Dendritic cell treated with granulocyte-macrophage colony-stimulating factor and Interleukin-4, amounts not matched to agents 40 ng/mL and 50 ng/mL, for 4 days (primary cell): ENCODE results near the gene AGTRAP.
A peak's percentile ranks its signal among the peaks of the same experiment; 100 is the strongest.

Experiments
- H3K27ac Mint-ChIP-seq: one replicate; pipeline ENCODE4 v1.8.0; 2022; ENCODE audit warnings: mild to moderate bottlenecking, mixed read lengths
- H3K27me3 Mint-ChIP-seq: one replicate; pipeline ENCODE4 v1.8.0; 2022; ENCODE audit warnings: mild to moderate bottlenecking, mixed read lengths
- H3K36me3 Mint-ChIP-seq: one replicate; pipeline ENCODE4 v1.8.0; 2022; ENCODE audit warnings: low read depth, mixed read lengths
- H3K4me1 Mint-ChIP-seq: one replicate; pipeline ENCODE4 v1.8.0; 2022; ENCODE audit warnings: low read depth, mixed read lengths
- H3K4me3 Mint-ChIP-seq: one replicate; pipeline ENCODE4 v1.8.0; 2022; ENCODE audit warnings: mild to moderate bottlenecking, moderate library complexity, mixed read lengths
- H3K9me3 Mint-ChIP-seq: one replicate; pipeline ENCODE4 v1.8.0; 2022; ENCODE audit warnings: mixed read lengths
- intact Hi-C: fragments of 100-400 bp; cut with micrococcal nuclease; formaldehyde crosslinking; loops from one replicate; pipeline ENCODE4 v1.15.0; 2022

Gene AGTRAP

DNA sequence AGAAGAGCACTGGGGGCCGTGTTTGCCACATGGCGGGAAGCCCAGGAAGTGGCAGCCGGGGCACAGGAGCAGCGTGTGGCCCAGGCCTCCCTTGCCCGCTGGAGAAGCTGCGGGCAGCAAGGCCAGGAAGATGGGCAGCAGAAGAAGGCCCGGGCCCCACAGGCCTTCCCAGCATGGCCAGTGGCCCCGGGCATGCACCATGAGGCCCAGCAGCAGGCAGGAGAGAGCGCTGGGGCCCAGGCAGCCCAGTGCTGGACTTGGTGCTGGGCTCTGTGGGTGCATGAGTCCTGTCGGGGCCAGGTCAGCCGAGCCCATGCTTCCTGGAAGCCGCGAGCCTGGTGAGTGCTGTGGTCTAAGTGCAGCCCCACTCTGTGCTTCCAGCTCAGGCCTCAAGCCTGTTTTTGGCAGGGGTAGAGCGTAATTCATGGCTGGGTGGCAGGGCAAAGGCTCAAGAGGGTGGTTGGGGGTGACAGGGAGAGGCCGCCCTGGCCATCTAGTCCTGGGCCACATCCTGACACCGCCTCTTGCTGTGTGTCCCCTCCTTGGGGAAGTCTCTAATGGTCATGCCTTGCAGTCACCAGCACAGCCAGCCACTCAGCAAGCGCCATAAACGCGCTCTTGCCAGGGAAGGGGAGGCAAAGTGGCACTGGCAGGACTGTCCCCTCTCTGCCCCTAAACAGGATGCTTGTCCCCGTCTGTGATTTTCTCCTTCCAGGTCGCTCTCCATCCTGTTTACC is 48.5 kb downstream of the AGTRAP start:
- H3K9me3 Mint-ChIP-seq = no peaks in the 10 kb centered on the region

DNA sequence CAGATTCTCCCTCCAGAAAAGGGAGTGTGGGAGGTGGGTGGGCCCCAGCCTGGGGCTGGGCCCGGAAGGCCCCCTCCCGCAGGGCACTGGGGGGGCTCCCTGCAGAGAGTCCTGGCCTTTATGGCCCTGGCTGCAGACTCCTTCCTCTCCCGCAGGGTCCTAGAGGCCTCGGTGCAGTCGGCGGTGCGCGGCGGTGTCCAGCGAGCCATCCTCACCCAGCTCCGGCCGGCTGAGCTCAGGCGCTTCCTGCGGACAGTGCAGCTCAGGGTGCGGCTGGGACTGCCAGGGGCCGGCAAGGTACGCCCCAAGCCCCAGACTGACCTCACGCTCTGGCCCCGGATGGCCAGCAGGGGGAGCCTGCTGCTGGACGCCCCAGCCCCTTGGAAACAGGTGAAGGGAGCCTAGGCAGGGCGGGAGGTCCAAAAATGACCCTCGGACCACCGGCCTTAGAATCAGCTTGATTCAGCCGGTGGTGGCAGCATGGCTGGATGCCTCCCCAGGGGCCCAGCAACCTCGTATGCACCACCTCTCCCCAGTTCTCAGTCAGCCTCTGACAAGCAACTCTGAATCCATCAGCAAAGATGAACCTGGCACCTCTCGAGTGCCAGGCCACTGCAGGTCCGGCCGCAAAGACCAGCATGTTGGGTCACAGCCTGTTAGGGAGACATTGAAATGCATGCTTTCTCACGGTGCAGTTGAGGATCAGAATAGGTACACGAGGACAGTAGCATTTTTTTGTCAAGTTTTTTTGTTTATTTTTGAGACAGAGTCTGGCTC is 49.2 kb downstream of the AGTRAP start:
- no peaks in the 10 kb centered on the region for H3K9me3 Mint-ChIP-seq
- peak overlapping the region; percentile 59 for H3K4me3 Mint-ChIP-seq
- peaks cover 6% of the 10 kb centered on the region for H3K27me3 Mint-ChIP-seq
- H3K27ac Mint-ChIP-seq = peak overlapping the region; percentile 68
- H3K36me3 Mint-ChIP-seq = peaks cover 24% of the 10 kb centered on the region
- peaks cover 46% of the 10 kb centered on the region for H3K4me1 Mint-ChIP-seq
- intact Hi-C loops = no loop called here

More for the DNA sequence above, 48.5 kb downstream of the AGTRAP start:
- Mint-ChIP-seq H3K27ac (peak overlapping the region; percentile 68), H3K4me3 (no peak overlapping the region), H3K36me3 (peaks cover 16% of the 10 kb centered on the region), H3K4me1 (peaks cover 39% of the 10 kb centered on the region), H3K27me3 (peaks cover 8% of the 10 kb centered on the region)
- intact Hi-C loops = no loop called here

DNA sequence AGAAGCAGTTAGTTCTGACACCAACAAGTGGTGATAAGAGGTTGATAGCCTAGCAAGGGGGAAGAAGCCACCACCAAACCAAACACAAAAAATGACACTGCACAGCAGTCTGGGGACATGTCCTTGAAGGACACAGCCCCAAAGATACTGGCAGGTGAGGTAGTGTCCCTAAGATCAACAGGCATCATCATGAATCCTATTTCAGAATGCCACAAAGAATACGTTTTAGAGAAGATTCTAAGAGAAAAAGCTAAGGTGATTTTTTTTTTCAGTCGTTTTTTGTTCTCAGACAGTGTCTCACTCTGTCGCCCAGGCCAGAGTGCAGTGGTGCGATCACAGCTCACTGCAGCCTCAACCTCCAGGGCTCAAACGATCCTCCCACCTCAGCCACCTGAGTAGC is 50.2 kb downstream of the AGTRAP start:
- Mint-ChIP-seq H3K9me3 (no peaks in the 10 kb centered on the region), H3K4me3 (no peak overlapping the region), H3K36me3 (peaks cover 33% of the 10 kb centered on the region), H3K27ac (peak overlapping the region; percentile 46), H3K27me3 (peaks cover 4% of the 10 kb centered on the region), H3K4me1 (peaks cover 56% of the 10 kb centered on the region)
- intact Hi-C loops = no loop called here

DNA sequence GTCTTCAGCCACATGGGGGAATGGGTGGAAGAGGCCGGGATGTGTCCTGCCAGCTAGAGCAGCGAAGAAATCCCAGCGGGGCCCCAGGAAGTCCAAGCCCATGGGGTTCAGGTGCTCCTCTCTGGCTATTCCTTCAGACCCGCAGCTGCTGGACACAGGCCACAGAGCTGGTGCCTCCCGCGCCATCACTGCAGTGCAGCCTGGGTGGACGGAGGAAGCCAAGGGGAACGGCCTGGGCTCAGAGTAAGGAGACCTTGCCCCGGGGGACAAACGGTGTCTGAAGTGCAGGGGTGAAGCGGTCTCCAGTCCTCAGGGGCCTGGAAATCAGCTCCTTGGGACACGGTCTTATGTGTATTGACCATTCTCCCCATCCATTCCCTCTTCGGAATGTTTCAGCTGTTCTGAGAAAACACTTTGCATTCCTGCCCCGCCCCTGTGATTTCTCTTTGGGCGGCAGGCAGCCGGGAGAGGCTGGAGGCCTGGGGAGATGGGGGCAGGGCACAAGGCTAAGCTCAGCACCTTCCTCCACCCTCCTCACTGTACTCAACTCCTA is 51.4 kb downstream of the AGTRAP start:
- Mint-ChIP-seq H3K4me1 (peaks cover 68% of the 10 kb centered on the region), H3K9me3 (no peaks in the 10 kb centered on the region), H3K4me3 (no peak overlapping the region), H3K27ac (peak overlapping the region; percentile 46), H3K36me3 (peaks cover 44% of the 10 kb centered on the region), H3K27me3 (peaks cover 4% of the 10 kb centered on the region)
- intact Hi-C loops = no loop called here

DNA sequence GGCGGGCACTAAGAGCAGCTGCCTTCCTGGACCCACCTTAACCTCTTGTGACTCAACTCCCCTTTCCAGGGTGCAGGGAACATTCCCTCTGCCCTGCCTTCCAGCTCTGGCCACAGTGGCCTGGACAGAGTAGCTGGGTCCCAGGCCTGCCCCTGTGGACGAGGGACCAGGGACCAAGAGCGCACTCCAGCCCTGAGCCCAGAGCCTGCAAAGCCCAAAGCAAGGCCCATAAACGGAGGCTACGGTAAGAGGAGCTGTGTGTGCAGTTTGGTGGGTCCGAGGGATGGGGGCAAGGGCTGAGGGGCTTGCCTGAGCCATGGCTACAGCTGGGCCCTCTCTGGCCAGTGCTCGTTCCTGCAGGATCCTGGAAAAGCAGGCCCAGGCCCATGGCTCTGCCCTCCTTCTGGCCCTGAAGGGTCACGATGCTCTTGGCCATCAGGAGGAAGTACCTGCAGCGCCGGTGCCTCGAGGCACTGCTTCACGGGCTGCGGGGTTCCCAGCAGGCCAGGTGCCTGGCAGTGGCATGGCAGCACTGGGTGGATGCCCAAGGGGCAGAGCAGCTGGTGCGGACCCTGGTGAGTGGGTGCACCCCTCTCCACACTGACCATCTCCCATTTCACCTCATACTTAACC is 52.0 kb downstream of the AGTRAP start:
- Mint-ChIP-seq H3K4me1 (peaks cover 73% of the 10 kb centered on the region), H3K27me3 (peaks cover 4% of the 10 kb centered on the region), H3K27ac (peak overlapping the region; percentile 90), H3K4me3 (no peak overlapping the region), H3K36me3 (peaks cover 50% of the 10 kb centered on the region), H3K9me3 (no peaks in the 10 kb centered on the region)
- intact Hi-C loops = no loop called here

DNA sequence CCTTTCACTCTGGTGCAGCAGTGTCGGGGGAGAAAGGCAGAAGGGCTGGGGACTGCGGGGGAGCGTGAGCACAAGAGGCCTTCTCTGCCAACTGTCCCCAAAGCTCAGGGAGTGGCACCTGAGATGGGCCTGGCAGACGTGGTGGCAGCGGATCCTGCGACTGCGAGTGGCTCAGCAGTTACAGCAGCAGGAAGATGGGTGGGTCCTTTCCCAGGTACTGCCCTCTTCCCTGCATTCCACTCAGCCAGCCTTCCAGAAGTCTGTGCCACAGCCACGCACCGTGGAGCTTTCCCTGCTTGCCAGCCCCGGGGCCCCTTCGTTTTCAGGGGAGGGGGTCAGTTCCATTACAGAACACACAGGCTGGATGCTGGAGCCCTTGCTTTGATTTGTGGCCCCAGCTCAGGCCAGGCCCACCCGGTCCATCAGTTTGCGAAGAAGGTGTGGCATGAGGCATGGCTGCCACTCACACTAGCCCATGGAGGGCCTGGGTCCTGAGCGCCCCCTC is 52.7 kb downstream of the AGTRAP start:
- Mint-ChIP-seq H3K9me3 (no peaks in the 10 kb centered on the region), H3K27ac (peak overlapping the region; percentile 90), H3K4me1 (peaks cover 73% of the 10 kb centered on the region), H3K27me3 (peaks cover 4% of the 10 kb centered on the region), H3K4me3 (no peak overlapping the region), H3K36me3 (peaks cover 57% of the 10 kb centered on the region)
- intact Hi-C loops = no loop called here

DNA sequence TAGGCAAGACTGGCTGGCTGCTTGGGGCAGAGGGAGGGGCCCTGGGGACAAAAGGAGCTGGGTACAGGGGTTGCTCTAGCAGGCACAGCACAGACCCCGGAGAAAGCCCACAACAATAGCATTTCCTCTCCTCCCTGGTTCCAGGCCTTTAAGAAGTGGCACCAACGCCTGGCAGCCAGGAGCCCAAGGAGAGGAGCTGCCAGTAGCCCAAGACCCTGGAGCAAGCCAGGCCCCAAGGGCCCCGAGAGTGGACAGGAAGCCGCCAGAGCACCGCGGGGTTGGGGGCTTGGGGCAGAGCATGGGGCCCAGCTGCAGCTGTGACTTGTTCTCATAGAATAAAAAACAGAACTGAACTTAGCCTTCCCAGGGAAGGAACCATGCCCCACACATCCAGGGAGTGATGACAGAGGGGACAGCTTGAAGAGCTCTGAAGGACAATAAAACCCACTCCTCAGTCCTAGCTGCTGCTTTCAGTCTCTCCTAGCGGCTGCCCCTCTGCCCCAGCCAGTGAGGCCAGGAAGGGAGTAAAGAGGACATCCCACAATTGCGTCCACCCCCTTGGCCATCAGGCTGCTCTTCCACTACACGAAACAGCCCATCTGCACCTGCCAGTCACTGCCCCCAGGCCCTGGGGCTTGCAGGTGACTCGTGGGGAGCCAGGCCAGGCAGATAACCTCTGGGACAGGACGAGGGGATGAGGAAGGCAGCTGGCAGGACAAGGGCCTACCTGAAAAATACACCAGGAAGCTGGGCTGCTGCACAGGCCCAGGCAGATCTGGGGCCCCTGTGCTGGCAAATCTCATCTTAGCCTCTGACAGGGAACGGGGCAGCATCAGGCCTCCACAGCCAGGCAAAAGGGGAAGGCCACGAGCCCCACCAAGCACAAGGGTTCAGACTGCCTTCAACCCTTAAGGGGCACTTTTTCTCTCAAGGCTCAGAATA is 53.5 kb downstream of the AGTRAP start:
- Mint-ChIP-seq H3K4me3 (no peak overlapping the region), H3K27ac (peak overlapping the region; percentile 90), H3K27me3 (peaks cover 4% of the 10 kb centered on the region), H3K36me3 (peaks cover 65% of the 10 kb centered on the region), H3K4me1 (peaks cover 76% of the 10 kb centered on the region), H3K9me3 (no peaks in the 10 kb centered on the region)
- intact Hi-C loops = loop anchor here (5.0 kb wide), 1 partner anchor 118 kb away; no protein-coding TSS in a partner anchor

DNA sequence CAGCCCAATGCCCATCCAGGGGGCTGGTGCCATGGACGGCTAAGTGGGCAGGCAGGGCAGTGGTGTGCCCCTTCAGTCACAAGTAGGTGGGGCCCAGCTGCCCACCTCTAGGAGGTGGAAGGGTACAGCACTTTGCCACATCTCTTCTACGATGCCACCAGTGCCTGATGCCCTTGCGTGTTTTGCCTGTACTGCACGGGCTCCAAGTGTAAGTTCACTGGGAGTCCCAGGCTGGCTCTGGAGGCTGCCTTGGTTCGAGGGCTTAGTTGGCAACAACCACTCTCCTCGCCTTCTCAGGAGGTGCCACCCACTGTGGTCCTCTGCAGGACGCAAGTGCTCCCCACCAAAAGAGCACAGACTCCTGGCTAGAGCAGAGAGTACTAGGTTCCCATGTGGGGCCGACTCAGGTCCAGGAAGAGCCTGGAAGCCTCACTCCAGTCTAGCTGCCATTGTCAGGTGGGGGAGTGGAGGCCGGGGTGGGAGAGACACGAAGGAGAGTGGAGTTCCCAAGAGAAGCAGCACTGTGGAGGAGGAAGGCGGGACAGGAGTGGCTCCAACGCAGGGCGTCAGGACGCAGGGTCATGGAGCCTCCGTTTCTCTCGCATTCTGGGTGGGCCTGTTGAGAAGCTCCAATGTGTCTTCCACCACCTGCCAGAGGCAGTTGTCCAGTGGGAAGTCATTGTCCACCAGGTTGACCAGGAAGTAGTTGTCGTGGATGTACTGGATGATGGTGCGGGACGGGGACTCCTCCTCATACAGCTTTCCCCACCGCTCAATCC is 54.4 kb downstream of the AGTRAP start:
- peaks cover 74% of the 10 kb centered on the region for H3K36me3 Mint-ChIP-seq
- peaks cover 72% of the 10 kb centered on the region for H3K4me1 Mint-ChIP-seq
- H3K27me3 Mint-ChIP-seq = peaks cover 3% of the 10 kb centered on the region
- H3K4me3 Mint-ChIP-seq = no peak overlapping the region
- peak overlapping the region; percentile 90 for H3K27ac Mint-ChIP-seq
- no peaks in the 10 kb centered on the region for H3K9me3 Mint-ChIP-seq
- intact Hi-C loops = loop anchor here (5.0 kb wide), 1 partner anchor 117 kb away; no protein-coding TSS in a partner anchor

DNA sequence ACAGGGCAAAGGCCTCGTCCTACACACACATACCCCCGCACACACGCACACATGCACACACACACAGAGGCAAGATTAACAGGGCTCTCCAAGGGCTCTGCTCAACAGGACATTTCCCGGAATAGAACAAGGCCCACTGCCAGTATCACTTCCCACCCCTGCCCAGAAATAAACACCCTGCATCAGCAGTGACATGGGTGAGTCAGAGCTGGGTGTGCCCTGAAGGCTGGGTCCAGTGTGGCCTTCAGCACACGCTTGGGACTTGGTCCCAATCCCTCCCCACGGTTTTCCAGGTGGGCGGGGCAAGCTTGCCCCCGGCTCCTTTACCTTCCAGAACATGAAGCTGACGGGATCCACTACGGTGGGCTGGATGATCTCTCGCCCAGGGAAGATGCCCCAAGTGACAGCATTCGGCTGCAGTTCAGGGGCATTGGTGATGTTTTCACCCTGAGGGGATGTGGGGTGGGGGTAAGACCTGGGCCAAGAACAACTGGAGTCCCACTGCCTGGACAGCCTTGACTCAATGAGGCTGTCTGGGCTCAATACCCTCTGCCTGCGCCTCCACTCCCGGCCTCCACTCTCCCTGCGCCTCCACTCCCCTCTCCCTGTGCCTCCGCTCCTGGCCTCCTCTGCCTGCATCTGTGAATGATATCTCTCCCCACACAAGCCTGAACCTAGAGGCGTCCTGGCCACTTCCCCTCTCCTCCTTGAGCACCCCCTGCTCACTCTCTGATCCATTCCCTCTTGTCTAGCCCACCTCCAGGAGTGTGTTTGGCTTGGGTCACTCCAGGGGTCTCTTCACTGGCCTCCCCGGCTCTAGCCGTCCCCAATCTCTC is 55.2 kb downstream of the AGTRAP start:
- Mint-ChIP-seq H3K36me3 (peaks cover 82% of the 10 kb centered on the region), H3K4me3 (no peak overlapping the region), H3K27me3 (peaks cover 1% of the 10 kb centered on the region), H3K27ac (peak overlapping the region; percentile 90), H3K4me1 (peaks cover 66% of the 10 kb centered on the region), H3K9me3 (no peaks in the 10 kb centered on the region)
- intact Hi-C loops = loop anchor here (1.0 to 5.0 kb wide), 2 partner anchors 12 to 116 kb away; no protein-coding TSS in a partner anchor

DNA sequence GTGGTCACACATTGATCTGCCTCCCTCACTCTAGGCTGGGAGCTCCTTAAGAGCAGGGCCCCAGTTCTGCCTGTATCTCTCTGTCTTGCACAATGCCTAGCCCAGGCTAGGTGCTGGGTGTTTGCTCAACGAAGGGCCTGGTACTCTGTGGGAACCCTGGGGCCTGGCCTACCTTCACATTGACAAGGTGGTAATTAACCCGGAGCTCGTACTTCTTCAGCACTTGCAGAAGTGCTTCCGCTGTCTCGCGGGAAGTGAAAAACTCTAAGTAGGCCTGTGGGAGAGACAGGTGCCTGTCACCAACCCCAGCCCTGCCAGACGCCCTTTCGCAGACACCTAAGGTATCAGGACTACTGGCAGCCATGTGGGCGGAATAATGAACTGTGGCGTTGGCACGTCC is 56.2 kb downstream of the AGTRAP start:
- Mint-ChIP-seq H3K36me3 (peaks cover 92% of the 10 kb centered on the region), H3K4me1 (peaks cover 62% of the 10 kb centered on the region), H3K27me3 (peaks cover 1% of the 10 kb centered on the region), H3K9me3 (no peaks in the 10 kb centered on the region), H3K4me3 (no peak overlapping the region), H3K27ac (peak overlapping the region; percentile 90)
- intact Hi-C loops = loop anchor here (5.0 kb wide), 1 partner anchor 115 kb away; no protein-coding TSS in a partner anchor

DNA sequence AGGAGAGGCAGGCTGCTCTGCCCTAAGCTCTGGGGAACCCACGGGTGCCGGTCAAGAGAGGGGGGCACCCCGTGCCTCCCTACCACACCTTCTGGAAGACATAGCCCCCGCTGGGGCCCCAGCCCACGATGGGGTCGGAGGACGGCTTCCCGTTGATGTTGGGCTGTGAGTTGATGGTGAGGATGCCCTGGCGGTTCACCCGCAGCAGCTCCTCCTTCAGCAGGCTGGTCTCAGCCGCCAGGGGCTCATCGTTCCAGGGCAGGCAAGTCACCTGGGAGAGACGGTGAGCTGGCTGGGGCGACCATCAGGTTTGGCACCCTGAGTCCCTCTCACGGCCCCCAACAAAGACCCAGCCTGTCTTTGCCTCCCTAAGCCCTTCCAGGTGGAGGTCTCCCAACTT is 57.9 kb downstream of the AGTRAP start:
- no peaks in the 10 kb centered on the region for H3K9me3 Mint-ChIP-seq
- no peaks in the 10 kb centered on the region for H3K27me3 Mint-ChIP-seq
- H3K4me3 Mint-ChIP-seq = no peak overlapping the region
- H3K36me3 Mint-ChIP-seq = peaks cover 96% of the 10 kb centered on the region
- H3K27ac Mint-ChIP-seq = peak overlapping the region; percentile 90
- intact Hi-C loops = loop anchor here (5.0 kb wide), 1 partner anchor 113 kb away; no protein-coding TSS in a partner anchor
- peaks cover 48% of the 10 kb centered on the region for H3K4me1 Mint-ChIP-seq
